ENCODE measurements around the gene OR56A5.

OR56A5 gene

GRCh38 chr11:5968394-5968793 is at the start of gene OR56A5:
Gene OR56A5 (minus strand): TSS chr11:5968494. CDS start chr11:5968494, 0 bp downstream.
- Histone ChIP-seq H3K27me3 (replicated peaks; ENCODE audit: insufficient read depth, low read length) (no peaks in the 10 kb centered on the region), H3K4me1 (ENCODE audit: low read length) (no peaks in the 10 kb centered on the region), H3K4me2 (ENCODE audit: low read depth, low read length) (no peak within 1 kb of the TSS)

GRCh38 chr11:6013042-6013441 is 44.7 kb upstream of the OR56A5 start:
- no peaks in the 10 kb centered on the region for H3K36me3 ChIP-seq (replicated peaks; ENCODE audit: insufficient read depth, low read length)
- no peaks in the 10 kb centered on the region for H3K79me2 ChIP-seq (ENCODE audit: low read length)
- no peak for TF ChIP-seq EZH2phosphoT487 (IDR thresholded peaks at IDR 0.05; ENCODE audit: low read length)
- TF ChIP-seq CTCF (IDR thresholded peaks at IDR 0.05; ENCODE audit: low read length): no peak
- TF ChIP-seq EZH2 (optimal IDR thresholded peaks at IDR 0.05; ENCODE audit: low read depth, low read length): no peak
- no peak overlapping the region for H2AFZ ChIP-seq (ENCODE audit: low read length)
- H3K27me3 ChIP-seq (replicated peaks; ENCODE audit: insufficient read depth, low read length): no peaks in the 10 kb centered on the region
- H3K4me2 ChIP-seq (ENCODE audit: low read depth, low read length): no peak overlapping the region
- DNase-seq: no peak
- H3K9ac ChIP-seq (ENCODE audit: low read length): no peak overlapping the region
- H3K9me3 ChIP-seq (replicated peaks; ENCODE audit: insufficient read depth, low read length): no peaks in the 10 kb centered on the region
- H3F3A ChIP-seq (ENCODE audit: insufficient read depth, low read length): no peaks in the 10 kb centered on the region
- no peaks in the 10 kb centered on the region for H3K4me1 ChIP-seq (ENCODE audit: low read length)
- no peak overlapping the region for H3K4me3 ChIP-seq (ENCODE audit: low read length)
- no peaks in the 10 kb centered on the region for H3K9me2 ChIP-seq (replicated peaks; ENCODE audit: insufficient read depth, low read length)
- H3K27ac ChIP-seq (ENCODE audit: low read length): no peak overlapping the region
- H4K20me1 ChIP-seq (ENCODE audit: insufficient read depth, low read length): no peaks in the 10 kb centered on the region

More at GRCh38 chr11:5968394-5968793, at the start of gene OR56A5:
- H3K27ac ChIP-seq (ENCODE audit: low read length): no peak within 1 kb of the TSS
- H3K36me3 ChIP-seq (replicated peaks; ENCODE audit: insufficient read depth, low read length): no peaks in the 10 kb centered on the region
- H3K4me3 ChIP-seq (ENCODE audit: low read length): no peak within 1 kb of the TSS
- DNase-seq: no peak
- TF ChIP-seq EZH2phosphoT487 (IDR thresholded peaks at IDR 0.05; ENCODE audit: low read length): no peak
- no peak for TF ChIP-seq EZH2 (optimal IDR thresholded peaks at IDR 0.05; ENCODE audit: low read depth, low read length)
- no peak for TF ChIP-seq CTCF (IDR thresholded peaks at IDR 0.05; ENCODE audit: low read length)
- H3K79me2 ChIP-seq (ENCODE audit: low read length): no peaks in the 10 kb centered on the region
- no peaks in the 10 kb centered on the region for H4K20me1 ChIP-seq (ENCODE audit: insufficient read depth, low read length)
- H3K9me2 ChIP-seq (replicated peaks; ENCODE audit: insufficient read depth, low read length): no peaks in the 10 kb centered on the region
- H3K9ac ChIP-seq (ENCODE audit: low read length): no peak within 1 kb of the TSS
- H3F3A ChIP-seq (ENCODE audit: insufficient read depth, low read length): no peaks in the 10 kb centered on the region
- no peaks in the 10 kb centered on the region for H3K9me3 ChIP-seq (replicated peaks; ENCODE audit: insufficient read depth, low read length)
- H2AFZ ChIP-seq (ENCODE audit: low read length): no peak within 1 kb of the TSS

GRCh38 chr11:6012035-6012668 is 43.9 kb upstream of the OR56A5 start:
- H3K9ac ChIP-seq (ENCODE audit: low read length): no peak overlapping the region
- H3K79me2 ChIP-seq (ENCODE audit: low read length): no peaks in the 10 kb centered on the region
- H3K4me1 ChIP-seq (ENCODE audit: low read length): no peaks in the 10 kb centered on the region
- H3K27ac ChIP-seq (ENCODE audit: low read length): no peak overlapping the region
- no peak for DNase-seq
- H2AFZ ChIP-seq (ENCODE audit: low read length): no peak overlapping the region
- H3K27me3 ChIP-seq (replicated peaks; ENCODE audit: insufficient read depth, low read length): no peaks in the 10 kb centered on the region
- H4K20me1 ChIP-seq (ENCODE audit: insufficient read depth, low read length): no peaks in the 10 kb centered on the region
- H3F3A ChIP-seq (ENCODE audit: insufficient read depth, low read length): no peaks in the 10 kb centered on the region
- no peaks in the 10 kb centered on the region for H3K9me2 ChIP-seq (replicated peaks; ENCODE audit: insufficient read depth, low read length)
- no peaks in the 10 kb centered on the region for H3K36me3 ChIP-seq (replicated peaks; ENCODE audit: insufficient read depth, low read length)
- no peak overlapping the region for H3K4me3 ChIP-seq (ENCODE audit: low read length)
- no peak overlapping the region for H3K4me2 ChIP-seq (ENCODE audit: low read depth, low read length)
- TF ChIP-seq CTCF (IDR thresholded peaks at IDR 0.05; ENCODE audit: low read length) (no peak), EZH2 (optimal IDR thresholded peaks at IDR 0.05; ENCODE audit: low read depth, low read length) (no peak), EZH2phosphoT487 (IDR thresholded peaks at IDR 0.05; ENCODE audit: low read length) (no peak)
- no peaks in the 10 kb centered on the region for H3K9me3 ChIP-seq (replicated peaks; ENCODE audit: insufficient read depth, low read length)

Data from MM.1S (cell line).